HG02678 (cell line): Measurements from ENCODE around the gene PDAP1.
"Not testable (repeated sequence)": the region's sequence is repeated elsewhere in the genome, so short reads cannot be mapped to it uniquely, and the experiment has no call there.

ENCODE experiments used
- ATAC-seq: cut with Tn5 transposase; IDR thresholded peaks from one replicate; pipeline ENCODE4 v1.9.1; 2021; ENCODE audit warnings: mild to moderate bottlenecking, moderate library complexity; ENCODE audit not compliant: unreplicated experiment

The PDAP1 gene

DNA sequence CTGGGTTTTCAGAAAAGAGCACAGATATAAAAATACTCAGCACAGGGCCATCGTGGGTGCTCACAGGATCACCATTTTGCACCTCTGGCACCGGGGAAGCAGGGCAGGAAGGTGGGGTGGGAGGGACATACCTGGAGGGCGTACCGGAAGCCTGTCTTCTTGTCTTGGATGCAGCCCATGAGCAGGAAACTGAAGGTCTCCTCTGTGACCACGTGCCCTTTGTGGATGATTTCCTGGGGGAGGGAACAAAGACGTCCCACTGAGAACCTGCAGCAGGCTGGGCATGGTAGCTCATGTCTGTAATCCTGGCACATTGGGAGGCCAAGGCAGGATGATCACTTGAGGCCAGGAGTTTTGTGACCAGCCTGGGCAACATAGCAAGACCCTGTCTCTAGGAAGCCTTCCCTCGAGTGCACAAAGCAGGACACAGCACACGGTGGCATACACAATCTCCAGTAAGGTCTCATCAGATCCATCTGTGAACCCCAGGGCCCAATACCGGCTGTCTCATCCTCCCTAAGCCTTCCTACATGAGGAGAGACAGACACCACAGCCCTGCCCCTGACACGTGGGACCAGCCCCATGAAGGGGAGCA is 20.7 kb upstream of the PDAP1 start:
- no peak for ATAC-seq

DNA sequence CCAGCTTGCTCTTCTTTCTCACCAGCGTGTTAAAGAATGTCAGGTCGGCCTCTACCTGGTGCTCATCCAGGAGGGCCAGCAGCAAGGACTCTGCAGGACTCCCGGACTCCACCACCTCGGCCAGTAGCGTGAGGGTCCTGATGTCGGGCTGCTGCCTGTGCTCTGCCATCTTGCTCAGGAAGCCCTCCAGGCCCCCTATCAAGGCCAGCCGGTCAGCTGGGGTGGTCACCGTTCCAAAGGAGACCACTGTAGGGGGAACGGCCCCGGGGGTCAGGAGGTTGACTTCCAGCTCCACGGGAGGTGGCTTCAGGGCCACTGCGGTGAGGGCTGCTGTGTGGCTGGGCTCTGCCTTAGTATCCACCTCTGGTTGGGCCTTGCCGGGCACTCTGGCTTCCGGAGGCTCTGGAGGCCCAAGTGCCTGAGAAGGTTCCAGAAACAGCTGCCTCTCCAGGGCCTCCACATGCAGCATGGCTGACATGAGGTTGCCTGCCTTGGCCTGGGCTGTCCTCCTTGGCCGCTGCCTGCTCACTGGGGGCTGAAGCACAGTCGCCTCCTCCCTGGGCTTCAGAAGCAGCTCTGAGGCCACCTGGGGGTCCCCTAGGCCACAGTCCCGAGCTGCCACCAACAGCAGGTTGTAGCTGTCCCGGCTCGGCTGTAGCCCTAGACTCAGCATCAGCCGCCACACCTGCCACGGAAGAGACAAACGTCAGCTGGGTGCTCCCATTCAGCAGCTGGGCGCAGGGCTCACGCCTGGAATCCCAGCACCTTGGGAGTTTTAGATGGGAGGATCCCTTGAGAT is 16.7 kb upstream of the PDAP1 start:
- ATAC-seq = no peak

DNA sequence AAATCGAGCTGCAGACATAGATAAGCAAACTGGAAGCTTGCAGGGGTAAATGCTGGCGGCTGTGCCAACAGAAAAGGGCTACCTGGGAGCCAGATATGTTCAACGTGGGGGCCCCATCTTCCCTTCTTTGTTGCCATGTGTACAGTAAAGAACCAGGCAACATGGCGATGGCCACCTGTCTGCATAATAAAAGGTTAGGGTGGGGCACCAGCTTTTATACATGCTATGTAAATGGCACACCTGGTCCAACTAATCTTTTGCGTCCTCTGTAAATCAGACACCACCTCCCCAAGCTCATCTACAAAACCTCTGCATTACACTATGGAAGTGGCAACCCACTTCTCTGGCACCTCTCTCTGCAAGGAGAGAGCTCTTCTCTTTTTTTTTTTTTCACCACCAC is 14.2 kb upstream of the PDAP1 start:
- ATAC-seq = no peak

DNA sequence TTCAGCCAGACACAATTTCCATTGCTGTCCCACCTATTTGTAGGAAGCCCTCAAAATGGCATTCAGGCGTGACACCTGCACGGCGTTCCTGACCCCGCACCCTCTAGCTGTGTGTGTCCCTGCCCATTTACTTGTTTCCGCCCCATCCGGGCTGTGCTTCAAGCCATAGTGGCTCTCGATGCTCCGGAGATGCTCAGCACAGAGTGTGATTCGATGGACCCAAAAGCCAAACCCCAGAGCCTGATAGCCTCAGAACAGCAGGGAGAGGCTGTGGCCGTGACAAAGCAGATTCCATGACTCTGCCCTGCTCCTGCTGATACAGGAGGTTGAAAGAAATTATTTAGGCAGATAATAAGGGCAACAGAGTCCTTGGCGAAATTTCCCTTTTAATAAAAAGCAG is 13.8 kb upstream of the PDAP1 start:
- ATAC-seq = no peak

DNA sequence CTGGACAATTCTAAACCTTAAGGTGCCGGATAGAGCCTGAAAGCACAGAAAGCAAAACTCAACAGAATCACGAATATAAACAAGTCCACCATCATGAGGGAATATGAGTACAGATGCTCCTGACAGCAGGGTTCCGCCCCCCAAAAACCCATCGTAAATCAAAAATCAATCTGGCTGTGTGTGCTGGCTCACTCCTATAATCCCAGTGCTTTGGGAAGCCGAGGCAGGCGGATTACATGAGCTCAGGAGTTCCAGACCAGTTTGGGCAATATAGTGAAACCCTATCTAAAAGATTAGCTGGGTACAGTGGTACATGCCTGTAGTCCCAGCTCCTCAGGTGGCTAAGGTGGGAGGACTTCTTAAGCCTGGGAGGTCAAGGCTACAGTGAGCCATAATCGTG is 12.6 kb upstream of the PDAP1 start:
- no peak for ATAC-seq

DNA sequence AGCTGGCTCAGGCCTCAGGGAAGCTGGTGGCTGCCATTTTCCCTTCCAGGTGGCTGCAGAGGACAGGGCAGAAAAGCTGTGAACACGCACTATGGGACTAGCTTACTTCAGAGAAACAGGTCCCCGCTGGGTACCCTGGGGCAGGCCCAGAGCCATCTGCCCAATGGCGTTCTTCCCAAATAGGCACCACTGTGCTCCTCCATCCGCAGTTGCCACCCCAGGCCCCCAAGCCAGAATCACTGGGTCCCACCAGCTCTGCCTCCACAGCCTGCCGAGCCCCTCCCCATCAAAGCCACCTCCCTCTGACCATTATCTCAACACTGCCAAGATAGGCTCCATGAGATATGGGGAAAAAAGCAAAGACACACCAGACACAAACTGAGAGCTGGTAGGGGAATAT is 11.8 kb upstream of the PDAP1 start:
- ATAC-seq = no peak

DNA sequence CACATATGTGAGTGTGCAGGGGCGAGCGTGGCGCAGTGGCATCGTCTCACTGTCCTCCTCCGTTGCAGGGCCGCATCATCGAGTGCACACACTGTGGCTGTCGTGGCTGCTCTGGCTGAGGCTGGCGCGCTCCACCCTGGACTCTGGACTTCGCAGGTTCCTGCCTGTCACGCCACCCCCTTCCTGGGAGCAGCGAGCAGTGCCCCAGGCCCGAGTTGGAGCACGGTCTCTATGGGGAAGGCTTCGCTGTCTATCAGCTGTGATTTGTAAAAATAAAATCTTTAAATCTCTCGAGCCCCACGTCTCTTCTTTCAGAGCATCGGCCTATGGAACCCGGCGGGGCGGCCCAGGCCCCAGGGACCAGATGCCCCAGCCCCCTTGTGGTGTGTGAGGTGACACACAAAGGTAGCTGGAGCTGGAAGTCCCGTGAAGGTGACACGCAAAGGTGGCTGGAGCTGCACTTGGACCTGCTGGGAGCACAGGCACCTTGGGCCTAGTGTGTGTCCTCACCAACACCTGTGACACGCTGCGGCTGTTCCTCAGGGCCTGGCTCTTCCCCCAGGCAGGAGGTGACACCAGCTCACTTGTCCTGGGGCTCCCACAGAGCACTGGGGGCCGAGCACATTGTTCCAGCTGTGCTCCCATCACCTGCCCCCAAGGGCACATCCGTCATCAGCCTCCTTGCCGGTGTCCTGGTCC is 11.1 kb upstream of the PDAP1 start:
- no peak for ATAC-seq

DNA sequence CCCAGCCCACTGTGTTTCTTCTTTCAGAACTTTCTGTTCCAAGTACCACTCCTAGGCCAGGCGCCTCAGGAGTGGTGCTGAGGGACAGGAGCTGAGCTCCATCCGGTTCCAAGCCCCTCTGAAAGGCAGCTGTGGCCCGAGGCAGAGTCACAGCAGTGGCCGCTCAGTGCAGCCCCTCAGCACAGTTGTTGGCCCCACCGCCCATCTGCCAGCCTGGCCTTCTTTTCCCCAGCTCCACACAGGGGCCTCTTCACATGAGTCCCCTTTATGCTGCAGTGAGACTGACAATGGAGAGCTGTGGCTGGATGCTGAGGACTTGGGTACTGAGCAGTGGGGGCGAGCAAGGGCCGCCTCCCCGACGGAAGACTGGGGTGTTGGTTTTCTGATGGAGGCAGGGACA is 9.9 kb upstream of the PDAP1 start:
- no peak for ATAC-seq

DNA sequence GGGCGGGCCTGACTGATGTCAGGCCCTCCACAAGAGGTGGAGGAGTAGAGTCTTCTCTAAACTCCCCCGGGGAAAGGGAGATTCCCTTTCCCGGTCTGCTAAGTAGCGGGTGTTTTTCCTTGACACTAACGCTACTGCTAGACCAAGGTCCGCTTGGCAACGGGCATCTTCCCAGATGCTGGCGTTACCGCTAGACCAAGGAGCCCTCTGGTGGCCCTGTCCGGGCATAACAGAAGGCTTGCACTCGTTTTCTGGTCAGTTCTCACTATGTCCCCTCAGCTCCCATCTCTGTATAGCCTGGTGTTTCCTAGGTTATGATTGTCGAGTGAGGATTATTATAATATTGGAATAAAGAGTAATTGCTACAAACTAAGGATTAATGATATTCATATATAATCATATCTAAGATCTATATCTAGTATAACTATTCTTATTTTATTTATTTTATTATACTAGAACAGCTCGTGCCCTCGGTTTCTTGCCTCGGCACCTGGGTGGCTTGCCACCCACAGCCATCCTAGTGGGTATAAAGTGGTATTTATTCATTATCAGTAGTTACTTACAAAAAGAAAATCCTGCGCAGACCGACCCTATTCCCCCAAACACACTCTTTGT is 7.2 kb upstream of the PDAP1 start:
- ATAC-seq = not testable (repeated sequence)

DNA sequence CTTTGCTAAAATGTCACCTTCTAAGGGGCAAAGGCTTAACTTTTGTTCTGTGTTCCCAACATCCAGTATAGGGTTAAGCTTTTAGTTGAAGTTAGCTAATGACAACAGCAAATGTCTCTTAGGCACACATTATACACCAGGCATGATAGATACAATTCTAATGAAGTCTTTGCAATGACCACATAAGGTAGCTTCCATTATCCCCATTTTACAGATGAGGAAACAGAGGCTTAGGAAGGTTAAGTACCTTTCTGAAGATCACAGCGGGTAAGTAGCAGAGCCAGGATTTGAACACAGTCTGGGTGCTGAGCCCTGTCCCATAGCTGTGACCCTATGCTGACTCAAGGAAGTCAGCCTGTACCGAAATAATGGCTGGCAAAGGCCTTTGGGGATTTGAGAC is 2.2 kb upstream of the PDAP1 start:
- no peak for ATAC-seq

DNA sequence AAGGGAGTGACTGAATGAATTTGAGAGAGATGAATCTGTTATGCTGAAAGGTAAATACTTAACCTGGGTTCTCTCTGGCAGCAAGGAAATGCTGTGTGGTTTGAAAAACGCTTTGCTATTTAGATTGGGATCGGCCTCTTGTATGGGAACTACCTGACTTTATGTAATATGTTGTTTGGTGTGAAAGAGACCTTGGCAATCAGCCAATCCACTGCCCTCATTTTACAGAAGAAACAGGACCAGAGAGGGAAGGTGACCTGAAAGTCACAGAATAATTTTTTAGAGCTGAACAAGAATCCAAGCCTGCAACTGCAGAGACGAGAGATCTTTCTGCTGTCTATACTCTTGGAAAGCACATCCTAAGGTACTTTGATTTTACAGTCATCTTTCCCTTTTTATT is 1.4 kb upstream of the PDAP1 start:
- no peak for ATAC-seq

DNA sequence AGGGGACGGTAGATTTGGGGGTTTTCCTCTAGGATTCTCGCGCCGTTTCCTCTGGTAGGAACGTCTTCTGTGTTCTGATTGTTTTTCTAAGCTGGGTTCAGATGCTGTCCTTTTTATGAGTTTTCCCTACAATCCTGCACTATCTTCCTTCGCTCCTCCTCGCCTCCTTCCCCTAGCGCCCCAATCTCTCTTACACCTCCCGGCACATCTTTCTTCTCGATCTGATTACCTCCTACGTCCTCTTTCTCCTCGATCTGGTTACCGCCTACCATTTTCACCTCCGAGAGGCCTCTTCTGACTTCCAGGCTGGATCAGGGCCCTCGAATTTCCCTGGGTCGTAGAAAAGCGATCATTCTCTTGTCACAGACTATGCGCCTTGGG is 785 bp upstream of the PDAP1 start:
- peak; percentile 2 for ATAC-seq

DNA sequence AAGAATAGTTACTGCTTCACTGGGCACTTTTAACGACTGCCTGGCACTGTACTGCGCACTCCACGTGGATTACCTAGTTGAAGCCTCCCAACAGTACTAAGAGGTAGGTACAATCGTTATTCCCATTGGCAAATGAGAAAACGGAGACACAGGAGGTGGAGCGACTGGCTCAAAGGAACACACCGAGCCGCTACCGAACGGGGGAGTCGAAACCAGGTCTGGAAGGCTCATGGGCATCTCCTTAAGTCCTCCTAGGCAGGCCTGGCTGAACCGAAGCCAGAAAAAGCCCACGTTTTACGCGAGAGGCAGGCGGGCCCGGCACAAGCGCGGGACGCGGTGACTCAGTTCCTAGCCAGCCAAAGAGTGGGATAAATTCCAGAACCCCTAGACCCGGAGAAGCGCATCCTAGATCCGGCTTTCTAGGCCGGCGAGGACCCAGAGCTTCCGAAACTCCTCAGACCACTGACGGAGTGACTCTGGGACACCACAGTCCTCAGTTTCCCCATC is 472 bp downstream of the PDAP1 start:
- ATAC-seq = peak; percentile 1

DNA sequence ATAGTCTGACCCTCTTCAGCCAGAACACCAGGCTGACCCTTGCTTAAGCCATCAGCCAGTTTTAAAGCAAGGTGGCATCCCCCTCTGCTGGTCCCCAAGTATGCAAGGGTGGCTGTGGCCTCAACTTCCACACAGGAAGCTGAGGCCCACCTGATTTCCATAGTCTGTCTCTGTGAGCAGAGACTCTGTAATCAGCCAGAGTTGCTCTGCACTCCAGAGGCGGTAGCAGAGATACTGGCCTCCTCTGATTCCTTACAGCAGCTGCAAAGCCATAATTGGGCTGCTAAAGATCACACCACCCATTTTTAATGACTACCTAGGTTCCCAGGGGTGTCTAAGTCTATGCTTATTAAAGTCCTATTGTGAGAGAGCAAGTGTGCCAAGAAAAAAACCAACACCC is 1.8 kb downstream of the PDAP1 start:
- no peak for ATAC-seq

DNA sequence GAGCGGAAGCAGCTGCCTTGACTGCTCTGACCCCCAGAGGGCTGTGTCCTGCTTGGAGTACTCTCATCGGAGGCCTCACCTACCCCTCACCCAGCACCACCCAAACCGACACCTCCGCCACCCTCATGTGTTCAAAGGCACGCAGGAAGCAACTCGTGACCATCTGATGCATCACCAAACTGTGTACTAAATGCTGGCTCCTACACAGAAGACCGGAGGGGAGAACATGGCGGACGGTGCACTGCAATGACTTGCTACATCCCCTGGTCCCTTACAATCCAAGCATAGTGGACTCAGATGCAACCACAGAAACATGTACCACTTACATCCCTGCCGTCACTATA is 3.4 kb downstream of the PDAP1 start:
- no peak for ATAC-seq

DNA sequence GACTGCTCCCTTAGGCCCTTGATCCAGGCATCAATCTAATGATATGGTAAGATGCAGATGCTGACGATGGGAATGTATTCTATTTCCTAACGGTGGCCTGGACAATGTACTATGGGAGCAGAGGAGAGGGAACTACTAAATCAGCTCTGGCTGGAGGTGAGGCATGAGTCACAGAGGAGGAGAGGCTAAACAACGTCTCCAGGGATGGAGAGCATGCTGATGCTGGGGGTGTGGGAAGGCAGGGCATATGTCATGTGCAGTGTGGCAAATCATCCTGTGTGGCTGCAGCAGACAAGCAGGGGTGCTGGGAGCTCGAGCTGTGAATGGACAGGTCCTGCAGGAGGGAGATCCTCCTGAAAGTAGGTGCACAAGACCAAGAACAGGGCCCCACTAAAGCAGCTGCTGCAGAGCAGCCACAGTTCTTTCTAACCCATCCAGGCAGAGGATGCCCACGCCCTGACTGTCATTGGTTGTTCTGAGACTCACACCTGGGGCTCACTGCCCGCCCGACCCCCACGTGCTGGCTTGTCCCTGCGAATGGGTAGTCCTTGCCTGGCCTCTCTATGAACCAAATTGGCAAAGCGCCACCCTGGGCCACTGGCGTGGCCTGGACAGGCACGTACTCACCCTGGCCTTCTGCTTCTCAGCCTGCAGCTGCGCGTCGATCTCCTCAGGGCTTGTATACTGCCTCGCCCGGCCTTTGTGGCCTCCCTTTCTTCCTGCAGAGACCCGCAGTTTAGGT is 4.0 kb downstream of the PDAP1 start:
- ATAC-seq = no peak

DNA sequence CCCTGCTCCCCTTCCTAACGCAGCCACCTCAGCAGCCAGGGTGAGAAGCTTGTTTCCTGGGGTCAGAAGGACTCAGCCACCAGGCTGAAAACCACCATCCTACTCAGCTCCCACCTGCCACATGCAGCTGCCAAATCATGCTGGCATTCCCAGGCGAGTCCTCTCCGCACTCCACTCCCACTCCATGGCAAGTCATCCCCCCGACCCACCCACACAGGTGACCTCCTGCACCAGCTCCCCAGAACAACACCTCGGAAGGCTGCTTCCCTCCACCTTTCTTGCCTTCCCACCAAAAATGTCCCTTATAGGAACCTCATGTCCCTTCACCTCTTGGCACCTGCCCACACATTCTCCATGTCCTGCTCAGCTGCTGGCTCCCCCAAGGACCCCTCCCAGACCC is 4.6 kb downstream of the PDAP1 start:
- no peak for ATAC-seq

DNA sequence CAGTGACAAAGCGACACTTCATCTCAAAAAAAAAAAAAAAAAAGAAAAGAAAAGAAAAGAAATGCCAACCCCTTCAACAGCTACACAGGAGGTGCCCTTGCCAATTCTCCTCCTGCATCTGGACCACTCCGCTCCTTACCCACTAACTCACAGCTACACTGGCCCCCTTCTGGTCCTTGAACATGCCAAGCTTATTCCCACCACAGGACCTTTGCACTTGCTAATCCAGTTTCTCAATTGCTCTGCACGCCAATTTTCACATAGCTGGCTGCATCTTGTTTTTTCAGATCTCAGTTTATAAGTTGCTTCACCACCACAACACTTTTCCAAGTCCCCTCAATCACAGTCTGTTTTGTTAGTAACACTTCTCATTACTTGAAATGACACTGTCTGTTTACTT is 5.5 kb downstream of the PDAP1 start:
- no peak for ATAC-seq

DNA sequence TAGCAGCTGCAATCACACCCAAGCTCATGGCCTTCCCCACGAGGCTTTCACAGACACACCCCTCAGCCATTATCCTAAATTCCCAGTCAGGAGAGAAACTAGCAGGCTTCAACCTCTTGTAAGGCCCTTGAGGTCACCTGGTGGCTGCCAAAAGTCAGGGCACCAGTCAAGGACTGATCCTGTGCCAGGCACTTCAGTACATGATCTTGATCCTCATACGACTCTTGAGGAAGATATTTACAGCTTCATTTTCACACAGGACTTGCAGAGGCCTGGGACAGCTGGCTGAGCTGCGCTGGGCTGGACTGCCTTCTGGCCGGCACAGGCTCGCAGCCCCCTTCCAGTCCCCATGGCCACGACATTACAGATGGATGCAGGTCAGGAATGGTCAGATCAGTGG is 8.8 kb downstream of the PDAP1 start:
- no peak for ATAC-seq

DNA sequence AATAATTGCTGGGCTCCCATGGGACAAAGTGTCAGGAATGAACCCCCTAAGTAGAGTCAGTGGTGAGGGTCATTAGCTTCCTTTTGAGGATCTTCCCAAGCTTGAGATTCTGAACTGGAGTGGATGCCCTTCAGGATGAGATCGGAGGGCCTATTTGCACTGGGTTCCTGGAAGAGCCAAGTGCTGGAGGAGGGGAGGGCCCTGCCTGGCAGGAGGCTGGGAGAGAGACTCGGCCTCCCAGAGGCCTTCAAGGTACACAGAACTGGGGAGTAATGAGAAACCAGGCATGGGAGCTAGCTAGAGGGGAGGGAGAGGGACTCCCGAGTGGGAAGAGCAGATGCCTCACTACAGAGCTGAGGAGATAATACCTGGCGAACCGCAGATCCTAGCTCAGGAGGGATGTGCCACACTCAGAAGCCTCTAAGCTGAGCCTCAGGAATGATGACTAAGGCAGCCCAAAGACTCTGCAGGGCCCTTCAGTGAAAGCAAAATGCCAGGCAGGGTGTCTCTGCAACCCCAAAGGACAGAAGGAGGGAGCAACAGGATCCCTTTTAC is 9.4 kb downstream of the PDAP1 start:
- ATAC-seq = no peak
